Transverse colon (tissue), 4 donors: ENCODE measurements around the gene CBX7.

Experiments
- CTCF ChIP-seq, 5 experiments: fragments of 200-600 bp in 3 of 5; fragments of 450-650 bp in 2 of 5; sonication (generic) in 3 of 5; IDR thresholded peaks; 1 replicate in 2 of 5; 2 replicates in 3 of 5; pipeline ENCODE4 v1.5.1; 2016 to 2017; ENCODE audit warnings: antibody characterized with exemption in 5 of 5, inconsistent platforms in 3 of 5, mild to moderate bottlenecking in 2 of 5, moderate library complexity in 1 of 5
- POLR2A ChIP-seq: fragments of 450-650 bp; IDR thresholded peaks from one replicate; pipeline ENCODE4 v1.6.1; 2016; ENCODE audit warnings: antibody characterized with exemption, mild to moderate bottlenecking, moderate library complexity
- POLR2AphosphoS5 ChIP-seq, 3 donors: sonication (generic); formaldehyde crosslinking; IDR thresholded peaks; one replicate each; pipeline ENCODE4 v1.6.1; 2016; ENCODE audit warnings: antibody characterized with exemption in 3 of 3

GRCh38 chr22:39125622-39126021 lies 26.9 kb downstream of the CBX7 start:
- TF ChIP-seq POLR2A (no peak), CTCF (IDR thresholded peaks at IDR 0.05) (no peak), POLR2AphosphoS5 (IDR thresholded peaks at IDR 0.05) (no peak)
